ENCODE results near the gene ELAPOR1.
"Not testable (repeated sequence)": the region's sequence is repeated elsewhere in the genome, so short reads cannot be mapped to it uniquely, and the experiment has no call there.

The ELAPOR1 gene

DNA sequence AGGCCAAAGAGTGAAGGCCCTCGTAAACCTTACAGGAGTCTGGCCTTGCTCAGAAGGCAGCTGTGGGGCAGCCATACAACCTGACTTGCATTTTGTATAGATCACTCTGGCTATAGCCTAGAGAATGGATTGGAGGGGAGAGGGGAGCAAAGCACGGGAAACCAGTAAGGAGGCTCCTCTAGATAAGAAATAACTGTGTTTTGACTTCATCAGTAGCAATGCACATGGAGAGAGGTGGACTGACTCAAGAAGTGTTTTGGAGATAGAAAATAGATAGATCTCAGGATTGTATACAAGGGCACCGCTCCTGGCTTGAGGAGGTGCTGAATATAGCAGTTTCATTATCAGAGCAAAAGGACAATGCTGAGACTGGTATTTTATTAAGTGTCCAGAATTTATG lies 26.5 kb downstream of the ELAPOR1 start:
- no peak for DNase-seq

GRCh38 chr1:109142260-109142659 lies 28.3 kb downstream of the ELAPOR1 start:
- DNase-seq, result no peak

DNA sequence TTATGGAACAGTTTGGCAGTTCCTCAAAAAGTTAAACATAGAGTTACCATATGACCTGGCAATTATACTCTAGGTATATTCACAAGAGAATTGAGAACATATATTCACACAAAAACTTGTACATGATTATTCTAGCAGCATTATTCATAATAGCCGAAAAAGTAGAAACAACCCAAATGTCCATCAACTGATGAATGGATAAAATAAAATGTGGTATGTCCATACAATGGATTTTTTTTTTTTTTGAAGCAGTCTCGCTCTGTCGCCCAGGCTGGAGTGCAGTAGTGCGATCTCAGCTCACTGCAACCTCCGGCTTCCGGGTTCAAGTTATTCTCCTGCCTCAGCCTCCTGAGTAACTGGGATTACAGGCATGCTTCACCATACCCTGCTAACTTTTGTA lies 28.8 kb downstream of the ELAPOR1 start:
- DNase-seq, result not testable (repeated sequence)

DNA sequence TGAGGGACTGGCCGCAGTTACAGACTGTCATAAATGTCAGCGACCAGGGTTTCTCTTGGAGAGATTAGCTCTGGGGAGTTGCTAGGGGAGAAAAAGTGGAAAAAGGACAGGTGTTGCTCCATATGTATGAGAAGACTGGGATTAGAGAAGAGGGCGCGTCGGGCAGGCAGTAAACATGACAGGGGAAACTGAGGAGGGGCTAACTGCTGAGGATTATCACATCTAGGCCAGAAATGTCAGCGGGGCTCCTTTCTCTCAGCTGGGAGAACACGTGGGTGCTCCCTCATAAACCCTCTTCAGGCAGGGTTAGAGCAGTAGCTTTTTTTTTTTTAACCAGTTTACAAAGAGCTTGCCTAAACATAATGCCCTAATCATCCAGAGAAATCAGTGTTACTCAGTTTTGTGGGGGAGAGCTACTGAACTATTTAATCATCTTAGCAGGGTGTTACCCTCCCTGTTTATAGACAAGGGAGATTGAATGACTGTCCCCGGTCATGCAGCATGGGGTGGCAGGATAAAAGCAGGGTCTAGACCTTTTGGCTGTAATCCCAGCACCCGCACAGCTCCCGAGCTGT lies 35.2 kb downstream of the ELAPOR1 start:
- DNase-seq, result no peak

- no peak for DNase-seq
These were observed 36.1 kb downstream of the ELAPOR1 start for GRCh38 chr1:109149874-109150601.

DNA sequence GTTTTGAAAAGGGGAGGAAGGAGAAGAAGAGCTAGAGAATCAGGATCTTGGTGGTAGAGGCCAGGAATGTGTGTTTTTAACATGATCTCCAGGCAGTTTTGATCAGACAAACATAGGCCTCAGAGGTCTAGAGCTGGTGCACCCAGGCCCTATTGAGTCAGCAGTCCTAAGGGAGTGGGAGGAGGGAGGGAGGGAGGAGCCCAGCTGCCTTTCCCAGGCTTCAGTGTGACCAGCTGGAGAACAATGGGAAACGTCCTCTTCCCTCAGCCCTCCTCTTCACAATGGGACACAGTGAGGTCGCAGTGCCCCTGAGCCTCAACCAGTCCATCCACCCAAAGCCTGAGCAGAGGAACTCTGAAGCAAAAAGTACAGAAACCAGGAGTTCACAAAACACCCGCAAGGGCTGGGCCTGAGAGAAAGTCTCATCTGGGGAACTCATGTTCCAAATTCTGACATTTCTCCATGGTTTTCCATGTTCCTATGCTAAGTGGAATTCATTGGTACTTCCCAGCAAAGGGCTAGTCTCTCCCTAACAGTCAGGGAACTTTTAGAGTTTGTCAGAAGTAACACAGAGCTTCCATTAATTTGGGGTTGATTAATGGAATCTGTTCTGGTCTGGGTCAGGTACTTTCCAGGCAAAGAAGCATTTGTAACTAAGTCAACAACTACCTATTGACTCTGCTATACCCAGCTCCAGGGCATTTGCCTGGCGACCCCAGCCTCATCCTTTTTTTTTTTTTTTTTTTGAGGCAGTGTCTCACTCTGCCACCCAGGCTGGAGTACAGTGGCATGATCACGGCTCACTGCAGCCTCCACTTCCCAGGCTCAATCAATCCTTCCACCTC lies 37.5 kb downstream of the ELAPOR1 start:
- no peak for DNase-seq

DNA sequence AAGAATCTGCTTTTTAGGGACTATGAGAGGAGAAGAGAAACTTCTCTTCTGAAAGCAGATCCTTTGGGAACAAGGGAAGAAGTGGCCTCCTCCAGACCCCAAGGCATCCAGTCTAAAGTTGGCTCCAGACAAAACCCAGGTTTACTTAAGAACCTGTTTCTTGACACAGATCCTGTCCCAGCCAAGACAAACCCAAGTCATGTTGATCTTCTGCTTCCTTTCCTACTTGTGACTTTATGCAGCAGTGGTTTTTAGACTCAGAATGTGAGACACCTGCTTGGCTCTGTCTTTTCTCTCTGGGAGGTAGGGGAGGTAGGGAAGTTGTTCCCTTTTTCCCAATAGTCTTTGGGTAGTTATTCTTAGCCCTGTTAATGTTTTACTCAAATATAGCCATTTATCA lies 38.3 kb downstream of the ELAPOR1 start:
- DNase-seq, result no peak

DNA sequence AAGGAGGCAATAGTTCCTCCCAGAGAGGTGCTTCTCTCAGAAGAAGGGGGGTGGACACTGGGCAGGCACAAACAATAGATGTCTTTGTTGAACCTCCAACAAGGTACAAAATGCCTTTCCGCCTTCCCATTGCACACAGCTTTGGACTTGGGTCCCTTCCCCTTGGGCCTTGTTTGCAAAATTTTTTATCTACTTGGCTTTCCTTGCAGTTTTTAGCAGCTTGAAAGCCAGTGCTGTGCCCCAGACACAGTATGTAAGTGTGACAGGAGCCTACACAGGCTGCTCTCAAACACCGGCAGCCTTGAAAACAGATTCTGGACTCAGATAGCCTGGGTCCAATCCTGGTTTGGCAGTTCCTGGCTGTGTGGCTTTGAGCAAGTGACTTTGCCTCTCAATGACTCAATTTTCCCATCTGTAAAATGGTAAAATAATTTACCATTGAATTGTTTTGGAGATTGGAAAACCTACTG lies 43.0 kb downstream of the ELAPOR1 start:
- DNase-seq, result no peak

DNA sequence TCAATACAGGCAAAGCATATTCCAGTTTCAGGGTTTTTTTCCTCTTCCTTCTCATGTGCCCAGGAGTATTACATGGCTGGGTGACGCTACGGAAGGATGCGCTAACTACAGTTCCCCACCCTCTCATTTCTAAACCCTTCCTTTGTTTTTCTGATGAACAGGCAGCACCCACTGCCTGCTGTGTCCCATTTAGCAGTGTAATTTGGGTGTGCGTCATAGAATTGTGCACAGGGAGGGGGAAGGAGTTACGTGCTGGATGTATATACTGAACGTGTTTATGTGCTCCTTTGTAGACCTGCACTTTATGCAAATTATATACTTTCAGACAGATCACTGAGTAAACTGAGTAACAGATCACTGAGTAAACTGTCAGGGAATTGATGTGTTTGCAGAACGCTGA lies 44.5 kb downstream of the ELAPOR1 start:
- DNase-seq, result no peak

DNA sequence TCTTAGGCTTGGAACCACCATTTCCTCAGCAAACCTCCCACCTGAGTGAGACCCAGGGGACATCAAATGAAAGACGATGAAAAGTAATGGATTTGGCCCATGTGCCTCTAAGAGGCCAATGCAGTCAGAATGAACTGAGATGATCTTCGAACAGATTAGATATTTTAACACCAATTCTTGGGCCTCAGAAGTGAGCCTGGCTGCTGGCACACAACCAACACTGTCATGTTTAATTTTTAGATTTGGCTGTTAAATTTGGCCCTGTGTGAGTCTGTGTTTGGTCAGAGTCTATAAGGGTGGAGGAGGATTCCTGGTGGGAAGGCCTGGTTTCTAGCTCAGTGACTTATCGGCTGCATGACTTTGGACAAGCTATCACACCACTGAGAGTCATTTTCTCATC lies 45.4 kb downstream of the ELAPOR1 start:
- DNase-seq, result no peak

DNA sequence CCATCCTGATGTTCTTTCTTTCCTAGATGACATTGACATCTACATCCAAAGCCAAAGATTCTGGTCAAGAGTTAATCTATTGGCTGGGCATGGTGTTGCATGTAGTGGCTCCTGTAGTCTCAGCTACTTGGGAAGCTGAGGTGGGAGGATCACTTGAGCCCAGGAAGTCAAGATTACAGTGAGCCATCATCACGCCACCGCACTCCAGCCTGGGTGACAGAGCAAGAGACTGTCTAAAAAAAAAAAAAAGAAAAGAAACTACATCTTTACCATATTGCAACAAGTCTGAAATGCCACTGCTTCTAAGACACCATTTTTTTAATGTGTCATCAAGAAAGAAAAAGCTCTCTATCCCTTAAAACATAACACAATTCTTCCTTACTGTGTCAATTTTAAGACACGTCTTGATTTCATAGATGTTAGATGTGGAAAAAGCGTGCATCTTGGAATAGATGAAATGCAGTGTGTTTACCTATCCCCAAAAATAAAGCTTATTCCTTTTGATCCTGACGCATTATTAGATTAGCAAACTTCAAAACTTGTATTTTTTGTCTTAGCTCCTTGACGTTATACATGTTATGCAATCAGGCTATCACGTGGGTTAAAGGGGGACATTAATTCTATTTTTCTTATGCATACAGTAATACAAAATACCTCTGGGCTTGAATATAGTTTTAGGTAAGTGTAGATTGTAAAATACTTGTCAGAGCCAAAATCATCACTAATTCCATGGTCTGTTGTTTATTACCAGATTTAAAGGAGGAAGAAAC lies 46.3 kb downstream of the ELAPOR1 start:
- DNase-seq, result no peak

DNA sequence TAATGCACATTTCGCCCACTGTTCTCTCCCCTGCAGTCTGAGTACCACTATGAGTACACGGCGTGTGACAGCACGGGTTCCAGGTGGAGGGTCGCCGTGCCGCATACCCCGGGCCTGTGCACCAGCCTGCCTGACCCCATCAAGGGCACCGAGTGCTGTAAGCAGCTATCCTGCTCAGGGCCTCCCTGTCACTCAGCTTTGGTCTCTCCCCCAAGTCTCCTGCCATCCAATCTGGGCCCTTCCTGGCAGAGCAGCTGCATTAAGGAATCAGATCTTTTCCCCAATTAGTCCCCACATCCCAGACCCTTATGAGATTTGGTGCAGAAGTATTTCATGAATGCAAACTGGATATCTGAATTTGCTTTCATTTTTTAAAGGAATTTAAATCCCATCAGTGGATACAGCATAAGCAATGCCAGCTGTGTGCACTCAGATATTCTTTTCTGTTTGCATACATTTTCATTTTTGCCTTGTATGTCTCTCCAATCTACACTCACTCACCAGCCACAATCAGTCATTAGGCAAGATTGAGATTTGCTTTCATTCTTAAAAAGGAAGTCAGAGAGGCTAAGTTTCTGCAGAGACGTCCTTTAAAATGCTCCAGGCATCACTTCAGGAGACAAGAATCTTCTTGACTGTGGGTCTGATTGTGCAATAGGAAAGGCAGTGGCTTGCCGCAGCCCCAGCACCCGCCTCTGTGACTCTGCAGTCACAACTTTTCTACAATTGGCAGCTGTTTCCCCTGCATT lies 48.1 kb downstream of the ELAPOR1 start:
- peak; percentile 14 for DNase-seq

DNA sequence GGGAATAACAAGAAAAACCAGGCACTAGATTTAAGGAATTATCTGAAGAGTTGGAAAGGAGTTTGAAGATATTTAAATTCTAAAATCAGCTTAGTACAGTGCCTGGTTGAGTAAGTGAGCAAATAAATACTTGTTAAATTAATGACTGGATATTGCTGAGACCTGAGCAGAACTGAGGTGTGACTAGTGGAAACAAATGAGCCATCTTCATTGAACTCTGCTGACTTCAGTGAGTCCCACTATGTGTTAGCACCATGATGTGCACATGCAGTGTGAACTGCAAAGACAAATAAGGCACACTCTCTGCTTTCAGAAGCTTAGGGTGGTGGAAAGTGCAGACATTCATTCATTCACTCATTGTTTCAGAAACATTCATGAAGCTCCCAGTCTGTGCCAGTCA lies 48.7 kb downstream of the ELAPOR1 start:
- no peak for DNase-seq

- DNase-seq, result no peak
These were observed 49.6 kb downstream of the ELAPOR1 start for GRCh38 chr1:109163551-109163950.

All from central memory CD4-positive, alpha-beta T cell (primary cell).